Neural progenitor cell (in vitro differentiated cells): Measurements from ENCODE around the gene RNF39.

Experiments used
- CTCF ChIP-seq: fragments of 200-600 bp; sonication (generic); IDR thresholded peaks from 2 replicates; pipeline ENCODE4 v1.5.1; 2017; ENCODE audit warnings: antibody characterized with exemption, mild to moderate bottlenecking
- EZH2 ChIP-seq: fragments of 200-600 bp; sonication (generic); IDR thresholded peaks from 2 replicates; pipeline ENCODE4 v1.6.1; 2017; ENCODE audit warnings: antibody characterized with exemption, mild to moderate bottlenecking, moderate library complexity
- EZH2phosphoT487 ChIP-seq: fragments of 200-600 bp; sonication (generic); IDR thresholded peaks from 2 replicates; pipeline ENCODE4 v1.6.1; 2017; ENCODE audit warnings: antibody characterized with exemption

- TF ChIP-seq EZH2 (peak; percentile 37), CTCF (peak; percentile 87), EZH2phosphoT487 (no peak)
These were observed 27.7 kb upstream of the RNF39 start for GRCh38 chr6:30102970-30103871.
